G401 (cell line): ENCODE measurements around the gene PEA15. TPM values are rescaled to one million over a fixed set of nuclear protein-coding genes. Genes with fewer than 3 reads are reported as not detected.

ENCODE experiments used
- DNase-seq: peaks from one replicate; pipeline ENCODE4 v3.0.0-alpha.2; 2015; ENCODE audit warnings: low spot score
- in situ Hi-C: cut with HindIII; loops from 2 replicates; pipeline ENCODE4 v1.10.0; 2016; ENCODE audit warnings: low sequenced_read_pairs, mixed read lengths
- total RNA-seq: library from RNA; depleted of rRNA; stranded (reverse); fragments of >200 nt; shearing (Covaris generic); gene quantifications from 2 replicates; pipeline ENCODE4 v1.2.3, GENCODE V29; 2014

The PEA15 gene
- total RNA-seq, 1 experiment from 2014 or later, result 72.2 TPM

DNA sequence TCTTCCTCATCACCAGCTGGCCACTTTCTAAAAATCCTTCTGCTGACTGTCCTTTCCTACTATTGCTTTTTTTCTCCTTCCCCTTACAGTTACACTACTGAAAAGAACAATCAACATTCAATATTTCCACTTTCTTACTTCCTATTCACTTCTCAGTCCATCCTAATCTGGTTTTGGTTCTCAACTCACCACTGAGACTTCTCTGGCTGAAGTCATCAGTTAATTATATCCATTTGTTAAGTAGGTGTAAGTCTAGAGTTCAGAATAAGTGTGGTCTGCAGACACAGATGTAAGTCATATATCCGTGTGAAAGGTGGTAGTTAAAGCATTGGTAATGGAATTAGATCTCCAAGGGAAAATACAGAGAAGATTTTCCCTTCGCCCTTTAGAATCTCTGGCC is 21.4 kb downstream of the PEA15 start:
- in situ Hi-C loops, result no loop called here
- no peak for DNase-seq

DNA sequence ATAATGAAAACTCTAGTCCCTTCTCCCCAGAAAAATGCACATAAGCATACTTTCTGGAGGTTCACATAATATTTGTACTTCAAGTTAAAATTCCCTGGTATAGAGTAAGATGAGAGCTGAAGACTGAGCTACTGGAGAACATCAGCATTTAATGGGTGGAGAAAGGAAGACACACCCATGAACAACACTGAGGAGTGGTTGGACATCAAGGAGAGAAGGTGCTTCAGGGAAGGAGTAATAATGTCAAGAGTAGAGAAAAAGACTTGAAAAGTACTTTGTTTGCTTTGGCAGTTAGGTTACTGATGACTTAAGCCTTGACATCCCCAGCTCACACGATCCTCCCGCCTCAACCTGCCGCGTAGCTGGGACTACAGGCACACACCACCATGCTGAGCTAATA is 21.9 kb downstream of the PEA15 start:
- DNase-seq, result no peak
- in situ Hi-C loops, result no loop called here

DNA sequence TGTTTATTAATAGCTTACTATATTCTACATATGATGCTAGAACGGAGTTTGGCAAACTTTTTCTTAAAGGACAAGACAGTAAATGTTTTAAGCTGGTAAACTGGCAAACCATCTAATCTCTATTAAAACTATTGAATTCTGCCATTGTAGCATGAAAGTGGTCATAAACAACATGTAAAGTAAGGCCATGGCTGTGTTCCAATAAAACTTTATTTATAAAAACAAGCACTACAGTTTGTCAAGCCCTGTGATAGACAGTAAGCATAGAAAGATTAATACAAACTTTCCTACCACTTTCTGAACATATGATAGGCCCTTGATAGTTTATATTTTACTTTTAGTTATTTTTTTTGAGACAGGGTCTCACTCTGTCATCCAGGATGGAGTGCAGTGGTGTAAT is 22.4 kb downstream of the PEA15 start:
- no peak for DNase-seq
- in situ Hi-C loops, result no loop called here

DNA sequence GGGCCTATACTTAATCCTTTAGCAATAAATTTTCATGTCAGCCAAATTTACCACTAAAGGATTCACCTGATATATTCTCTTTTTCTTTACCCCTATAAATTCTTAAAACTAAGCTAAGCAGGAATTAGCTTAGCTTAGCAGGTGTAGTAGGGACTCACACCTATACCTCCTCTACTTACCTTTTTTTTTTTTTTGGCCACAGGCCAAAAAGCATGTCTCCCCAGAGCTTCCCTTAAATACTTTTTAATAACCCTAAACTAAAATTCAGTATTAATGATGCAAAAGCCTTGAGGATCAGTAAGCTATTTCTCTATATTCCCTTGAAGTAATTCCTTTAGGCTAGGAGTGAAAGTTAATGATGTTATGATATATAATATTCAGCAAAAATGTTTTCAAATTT is 23.2 kb downstream of the PEA15 start:
- DNase-seq, result no peak

DNA sequence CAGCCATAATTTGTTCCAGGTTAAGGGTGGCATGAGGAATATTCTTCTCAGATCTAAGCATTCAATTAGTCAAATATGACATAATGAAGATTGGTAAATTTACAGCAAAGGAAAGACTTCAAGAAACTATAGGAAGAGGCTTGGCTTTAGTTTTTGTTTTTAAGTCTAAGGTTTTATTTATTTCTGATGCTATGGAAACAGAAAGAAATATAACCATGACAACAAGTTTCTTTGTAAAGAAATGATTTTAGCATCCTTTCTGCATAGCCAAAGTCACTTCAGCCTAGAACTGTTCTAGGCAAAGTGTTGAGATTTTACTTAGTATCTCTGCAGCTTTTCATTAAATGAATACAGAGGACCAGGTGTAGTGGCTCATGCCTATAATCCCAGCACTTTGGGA is 27.7 kb downstream of the PEA15 start:
- DNase-seq, result no peak
- in situ Hi-C loops, result no loop called here

More for the DNA sequence above, 23.2 kb downstream of the PEA15 start:
- in situ Hi-C loops, result no loop called here

DNA sequence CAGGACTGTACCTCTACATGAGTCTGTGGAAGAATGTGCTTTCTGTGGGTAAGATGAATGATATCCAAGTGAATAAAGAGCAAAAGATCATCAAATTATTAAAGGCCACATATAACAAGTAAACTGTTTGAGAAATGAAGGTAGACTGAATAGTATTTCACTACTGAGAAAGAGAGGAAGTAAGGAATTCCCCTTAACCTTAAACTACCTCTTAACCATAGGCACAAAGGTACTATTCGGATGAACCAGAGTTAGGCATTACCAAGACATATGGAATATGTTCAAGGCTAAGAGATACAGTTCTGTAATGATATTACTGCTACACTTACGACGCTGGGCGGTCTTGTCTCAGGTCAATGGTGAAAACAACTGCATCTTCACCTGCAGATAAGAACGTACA is 31.6 kb downstream of the PEA15 start:
- in situ Hi-C loops, result no loop called here

DNA sequence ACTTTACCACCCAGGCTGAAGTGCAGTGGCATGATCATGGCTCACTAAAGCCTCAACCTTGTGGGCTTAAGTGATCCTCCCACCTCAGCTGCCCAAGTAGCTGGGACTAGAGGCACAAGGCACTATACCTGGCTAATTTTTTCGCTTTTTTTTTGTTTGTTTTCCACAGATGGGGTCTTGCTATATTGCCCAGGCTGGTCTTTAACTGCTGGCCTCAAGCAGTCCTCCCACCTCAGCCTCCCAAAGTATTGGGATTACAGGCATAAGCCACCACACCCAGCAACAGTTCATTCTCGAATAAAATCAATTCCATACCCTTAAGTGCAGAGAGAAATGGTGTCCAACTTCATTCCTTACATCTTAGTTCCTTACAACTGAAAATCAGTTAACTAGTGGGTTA is 32.4 kb downstream of the PEA15 start:
- DNase-seq, result no peak
- in situ Hi-C loops, result no loop called here

More for the DNA sequence above, 31.6 kb downstream of the PEA15 start:
- DNase-seq, result no peak

DNA sequence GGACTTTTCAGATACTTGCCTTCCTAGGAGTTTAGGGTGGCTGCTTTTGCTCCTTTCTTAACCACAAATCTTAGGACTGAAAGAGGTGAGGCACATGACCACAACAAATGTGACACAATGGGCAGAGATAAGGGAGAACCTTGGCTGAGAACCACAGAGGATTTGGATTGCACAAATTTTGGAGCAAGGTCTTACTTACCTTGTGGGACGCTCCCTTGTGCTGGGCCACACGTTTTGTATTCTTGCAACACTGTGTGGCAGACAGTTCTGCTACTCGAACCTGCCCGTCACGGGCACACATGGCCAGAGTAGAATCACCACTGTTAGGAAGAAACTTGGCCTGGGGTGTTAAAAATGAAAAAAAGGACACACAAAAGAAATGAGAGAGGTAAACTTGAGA is 33.2 kb downstream of the PEA15 start:
- no peak for DNase-seq
- in situ Hi-C loops, result no loop called here

DNA sequence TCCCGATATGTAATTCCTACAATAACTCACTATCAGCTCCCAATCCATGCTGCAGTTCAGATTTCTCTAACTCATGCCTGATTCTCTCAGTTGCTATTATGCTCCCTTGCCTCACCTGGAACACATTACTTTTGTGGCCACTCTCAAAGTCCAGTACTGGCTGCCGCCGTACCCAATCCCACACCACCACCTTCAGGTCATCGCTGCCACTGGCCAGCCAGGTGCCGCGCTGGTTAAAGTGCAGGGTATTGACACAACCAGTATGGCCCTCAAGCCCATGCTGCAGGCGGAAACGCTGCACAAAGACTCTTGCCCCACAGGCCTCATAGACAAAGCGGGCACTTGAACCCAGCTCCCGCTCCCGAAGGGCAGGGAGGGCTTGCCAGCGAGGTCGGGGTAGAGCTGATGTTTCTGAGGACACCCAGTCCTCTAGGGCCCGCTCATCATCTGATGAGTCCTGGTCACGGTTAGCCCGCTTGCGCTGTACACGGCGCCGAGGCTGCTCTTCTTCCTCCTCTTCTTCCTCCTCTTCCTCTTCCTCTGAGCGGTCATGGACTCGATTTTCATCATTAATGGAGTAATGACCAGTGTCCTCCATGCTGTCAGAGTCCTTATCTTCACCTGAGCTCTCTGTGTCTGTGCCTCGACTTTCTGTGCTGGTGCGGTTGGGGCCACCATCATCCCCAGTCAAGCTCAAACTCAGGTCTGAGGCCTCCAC is 34.6 kb downstream of the PEA15 start:
- DNase-seq, result no peak
- in situ Hi-C loops, result no loop called here

DNA sequence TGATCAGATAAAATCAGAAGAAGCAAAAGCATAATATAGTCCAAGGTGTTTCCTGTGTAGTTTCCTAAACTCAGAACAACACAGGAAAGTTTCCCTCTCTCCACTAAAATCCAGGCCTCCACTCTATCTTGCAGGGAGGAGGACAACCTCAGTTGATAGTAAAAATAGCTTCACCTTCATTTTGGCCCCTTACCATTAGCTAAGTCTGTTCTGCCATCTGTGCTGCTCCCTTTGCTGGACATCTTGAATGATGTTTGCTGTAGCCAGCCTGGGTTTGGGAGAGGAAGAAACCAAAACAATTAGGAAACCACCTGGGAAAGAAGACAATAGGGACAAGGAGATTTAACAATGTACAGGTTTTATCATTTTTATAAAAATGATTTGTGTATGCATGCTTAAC is 38.6 kb downstream of the PEA15 start:
- in situ Hi-C loops, result no loop called here
- peak; percentile 97 for DNase-seq

DNA sequence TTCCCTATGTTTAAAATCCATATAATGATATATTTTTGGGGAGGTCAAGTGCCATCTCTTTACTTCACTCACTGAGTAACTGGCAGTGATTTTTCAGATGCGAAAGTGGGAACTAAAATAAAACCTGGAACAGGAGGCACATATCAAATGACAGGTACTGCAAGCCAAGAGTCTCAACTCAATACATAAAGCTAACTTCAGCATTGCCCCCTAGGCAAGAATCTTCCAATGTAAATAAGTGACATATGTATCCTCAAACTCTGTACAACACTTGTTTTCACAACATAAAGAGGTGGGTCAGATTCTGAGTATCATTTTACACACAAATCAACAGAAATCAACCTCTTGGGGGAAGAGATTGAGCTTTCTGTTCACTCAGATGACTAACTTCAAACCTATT is 39.0 kb downstream of the PEA15 start:
- in situ Hi-C loops, result no loop called here
- DNase-seq, result peak; percentile 80

DNA sequence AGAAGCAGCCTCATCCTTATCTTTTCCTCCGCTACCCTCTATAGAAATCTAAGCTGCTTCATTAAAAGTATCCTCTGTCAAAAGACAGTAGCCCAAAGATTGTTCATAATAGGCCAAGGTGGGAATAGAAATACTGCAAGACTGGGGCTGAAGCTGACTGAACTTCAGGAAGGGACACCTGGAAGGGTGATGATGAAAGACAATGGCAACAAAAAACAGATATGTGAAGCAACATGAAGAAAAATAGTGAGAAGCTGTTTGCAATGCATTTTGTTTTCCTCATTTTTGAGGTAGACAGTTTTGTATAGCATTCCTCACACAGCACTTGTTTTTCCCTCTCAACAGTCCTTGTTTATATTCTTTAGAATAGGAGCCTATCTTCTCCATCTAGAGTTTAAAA is 40.2 kb downstream of the PEA15 start:
- DNase-seq, result no peak
- in situ Hi-C loops, result no loop called here

DNA sequence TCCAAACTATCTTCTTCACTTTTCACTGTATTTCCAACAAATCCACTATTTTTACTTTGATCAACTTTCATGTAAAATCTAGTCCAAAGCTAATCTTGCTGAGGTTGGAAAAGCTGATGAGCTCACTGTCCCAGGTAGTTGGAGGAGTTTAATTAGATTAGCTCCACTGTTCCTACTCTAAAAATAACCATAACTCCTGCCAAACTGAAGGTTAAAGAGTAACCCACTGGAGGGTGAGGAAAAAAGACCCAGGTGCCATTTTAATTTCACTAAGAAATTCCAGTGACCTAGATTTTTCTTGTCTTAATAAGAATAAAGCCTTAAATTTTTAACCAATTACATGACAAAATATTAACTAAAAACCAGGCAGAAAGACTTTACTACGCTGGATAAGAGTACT is 41.9 kb downstream of the PEA15 start:
- in situ Hi-C loops, result no loop called here
- DNase-seq, result peak; percentile 50

DNA sequence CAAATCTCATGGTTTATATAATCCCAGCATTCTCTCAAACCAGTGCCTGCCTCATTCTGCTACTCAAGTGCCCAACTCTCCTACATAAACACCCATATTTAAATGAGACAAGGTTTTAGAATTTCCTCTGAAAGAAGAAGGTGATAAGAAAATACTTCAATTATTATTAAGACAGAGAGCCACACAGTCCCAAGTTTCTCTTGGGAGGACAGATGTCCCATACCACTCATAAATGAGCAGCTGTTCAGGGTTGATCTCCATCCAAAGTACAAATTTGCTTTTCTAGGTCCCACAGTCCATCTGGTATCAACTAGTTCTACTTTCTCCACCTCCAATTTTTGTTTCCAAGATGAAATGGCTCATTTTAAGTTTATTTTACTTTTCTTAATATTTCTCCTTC is 45.8 kb downstream of the PEA15 start:
- peak; percentile 64 for DNase-seq
- in situ Hi-C loops, result no loop called here

DNA sequence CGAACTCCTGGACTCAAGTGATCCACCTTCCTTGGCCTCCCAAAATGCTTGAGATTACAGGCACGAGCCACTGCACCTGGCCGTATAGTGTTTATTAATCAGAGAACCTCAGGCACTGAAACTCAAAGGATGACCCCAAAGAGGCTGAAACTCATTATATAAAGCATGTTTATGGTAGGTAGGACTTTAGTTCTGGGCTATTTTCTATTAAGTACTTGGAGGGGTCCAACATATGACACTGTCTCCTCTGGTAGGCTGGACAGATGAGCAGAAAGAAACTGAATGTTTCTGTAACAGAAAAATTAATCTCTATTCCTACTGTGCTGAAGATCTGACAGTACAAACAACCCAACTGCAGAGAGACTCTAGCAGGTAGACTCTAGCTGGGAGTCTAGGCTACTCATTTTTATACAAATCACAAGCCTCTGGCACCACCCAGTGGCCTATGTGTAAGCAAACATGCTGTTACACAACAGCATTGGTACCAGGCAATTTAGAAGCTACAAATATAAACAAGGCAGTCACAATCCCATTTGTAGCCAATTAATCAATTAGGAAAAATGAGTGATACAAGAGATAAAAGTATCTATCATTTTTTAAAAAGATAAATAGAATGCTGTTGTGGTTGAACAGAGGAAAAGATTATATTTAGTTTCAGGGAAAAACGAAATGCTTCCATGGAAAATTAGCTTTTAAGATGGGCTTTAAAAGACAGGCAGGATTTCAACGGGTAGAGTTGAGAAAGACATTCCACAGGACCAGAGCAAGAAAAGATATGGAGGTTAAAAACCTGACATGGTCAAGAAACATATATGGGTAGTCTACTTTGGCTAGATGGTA is 46.7 kb downstream of the PEA15 start:
- in situ Hi-C loops, result no loop called here
- DNase-seq, result peak; percentile 97

DNA sequence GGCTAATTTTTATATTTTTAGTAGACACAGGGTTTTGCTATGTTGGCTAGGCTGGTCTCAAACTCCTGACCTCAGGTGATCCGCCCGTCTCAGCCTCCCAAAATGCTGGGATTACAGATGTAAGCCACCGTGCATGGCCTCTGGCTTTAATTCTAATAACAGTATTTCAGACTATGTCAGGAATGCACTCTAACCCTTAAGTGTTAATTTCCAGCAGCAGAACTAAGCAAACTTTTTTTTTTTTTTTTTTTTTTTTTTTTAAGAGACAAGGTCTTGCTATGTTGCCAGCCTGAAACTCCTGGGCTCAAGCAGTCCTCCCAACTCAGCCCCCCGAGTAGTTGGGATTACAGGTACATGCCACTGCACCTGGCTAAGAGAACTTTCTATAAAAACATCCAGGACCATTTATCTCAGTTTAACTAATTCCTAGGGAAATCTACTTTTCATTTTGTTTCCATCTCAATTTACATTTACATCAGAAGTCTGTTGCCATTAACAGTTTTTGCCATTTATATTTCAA is 50.7 kb downstream of the PEA15 start:
- in situ Hi-C loops, result no loop called here
- no peak for DNase-seq

DNA sequence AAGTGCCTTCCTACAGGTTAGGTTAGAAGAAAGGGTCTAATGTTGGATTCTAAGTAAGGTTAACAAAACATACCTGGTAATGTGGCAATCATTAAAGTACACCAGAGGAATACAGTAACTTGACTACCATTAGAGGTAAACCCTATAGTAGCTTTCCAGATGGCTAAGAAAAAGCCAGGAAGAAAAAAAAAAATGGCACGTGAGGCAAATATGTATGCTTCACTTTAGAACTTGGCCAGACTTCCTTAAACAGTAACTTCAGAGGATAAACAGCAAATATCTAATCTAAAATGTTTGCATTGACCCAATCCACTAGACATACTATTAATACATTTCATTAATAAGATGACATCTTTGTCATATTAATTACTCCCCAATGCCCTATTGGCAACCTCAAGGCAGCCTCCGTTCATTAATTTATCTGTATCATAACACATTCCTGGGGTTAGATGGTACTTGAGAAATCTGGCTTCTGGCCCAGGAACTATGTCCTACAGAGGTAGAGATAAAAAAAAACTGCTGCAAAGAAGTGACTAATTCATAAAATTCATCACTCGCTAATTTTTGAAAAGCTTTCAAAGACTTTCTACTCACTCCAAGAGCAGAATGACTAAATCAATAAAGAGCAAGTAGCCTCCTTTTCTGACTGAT is 51.3 kb downstream of the PEA15 start:
- in situ Hi-C loops, result no loop called here
- no peak for DNase-seq

DNA sequence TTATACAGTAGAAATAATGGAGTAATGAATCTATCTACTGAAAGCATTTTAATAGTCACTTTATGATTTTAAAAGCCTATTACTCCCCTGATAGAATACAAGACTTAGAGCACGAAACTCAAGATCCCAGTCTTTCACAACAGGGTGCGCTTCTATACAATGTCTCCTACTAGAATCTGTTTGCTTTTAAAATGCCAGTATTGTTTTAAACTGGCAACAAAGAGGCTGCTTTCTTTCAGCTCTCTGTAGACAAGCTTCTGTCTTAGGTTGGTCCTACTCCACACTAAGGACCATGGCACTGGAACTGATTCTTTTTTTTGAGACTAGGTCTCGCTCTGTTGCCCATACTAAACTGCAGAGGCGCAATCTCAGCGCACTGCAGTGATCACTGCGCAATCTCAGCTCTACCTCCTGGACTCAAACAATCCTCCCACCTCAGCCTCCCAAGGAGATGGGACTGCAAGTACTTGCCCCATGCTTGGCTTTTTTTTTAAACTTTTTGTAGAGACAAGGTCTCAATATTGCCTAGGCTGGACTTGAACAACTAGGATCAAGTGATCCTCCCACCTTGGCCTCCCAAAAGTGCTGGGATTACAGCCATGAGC is 52.3 kb downstream of the PEA15 start:
- in situ Hi-C loops, result no loop called here
- DNase-seq, result no peak

DNA sequence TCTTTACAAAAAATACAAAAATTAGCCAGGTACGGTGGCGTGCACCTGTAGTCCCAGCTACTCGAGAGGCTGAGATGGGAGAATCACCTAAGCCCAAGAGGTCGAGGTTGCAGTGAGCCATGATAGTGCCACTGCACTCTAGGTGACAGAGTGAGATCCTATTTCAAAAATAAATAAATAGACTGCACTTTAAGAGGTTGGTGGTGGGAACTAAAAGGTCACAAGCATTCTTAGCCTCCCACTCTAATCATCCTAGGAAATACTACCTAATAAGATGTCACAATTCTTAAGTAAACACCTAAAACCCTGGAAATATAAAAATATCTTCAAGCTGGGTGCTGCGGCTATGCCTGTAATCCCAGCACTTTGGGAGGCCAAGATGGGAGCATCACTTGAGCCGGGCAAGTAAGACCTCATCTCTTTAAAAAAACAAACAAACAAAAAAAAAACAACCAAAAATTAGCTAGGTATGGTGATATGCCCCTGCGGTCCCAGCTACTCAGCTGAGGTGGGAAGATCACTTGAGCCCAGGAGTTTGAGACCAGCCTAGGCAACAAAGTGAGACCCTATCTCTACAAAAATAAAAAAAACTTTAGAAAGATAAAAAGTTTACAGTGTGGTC is 53.1 kb downstream of the PEA15 start:
- no peak for DNase-seq
- in situ Hi-C loops, result no loop called here
